Uterus (tissue), 2 donors: ENCODE data around the gene DHX29.

ENCODE experiments used
- POLR2A ChIP-seq, 2 donors: fragments of 450-650 bp; IDR thresholded peaks; one replicate each; pipeline ENCODE4 v1.6.1; 2016; ENCODE audit warnings: antibody characterized with exemption in 2 of 2, mild to moderate bottlenecking in 1 of 2, moderate library complexity in 1 of 2
- TF ChIP-seq, protein P1 (sequence below), 4 experiments: fragments of 200-600 bp in 2 of 4; fragments of 450-650 bp in 2 of 4; sonication (generic) in 2 of 4; IDR thresholded peaks; one replicate each; pipeline ENCODE4 v1.5.1; 2016 to 2019; ENCODE audit warnings: antibody characterized with exemption in 4 of 4, mild to moderate bottlenecking in 2 of 4, moderate library complexity in 1 of 4

DNA sequence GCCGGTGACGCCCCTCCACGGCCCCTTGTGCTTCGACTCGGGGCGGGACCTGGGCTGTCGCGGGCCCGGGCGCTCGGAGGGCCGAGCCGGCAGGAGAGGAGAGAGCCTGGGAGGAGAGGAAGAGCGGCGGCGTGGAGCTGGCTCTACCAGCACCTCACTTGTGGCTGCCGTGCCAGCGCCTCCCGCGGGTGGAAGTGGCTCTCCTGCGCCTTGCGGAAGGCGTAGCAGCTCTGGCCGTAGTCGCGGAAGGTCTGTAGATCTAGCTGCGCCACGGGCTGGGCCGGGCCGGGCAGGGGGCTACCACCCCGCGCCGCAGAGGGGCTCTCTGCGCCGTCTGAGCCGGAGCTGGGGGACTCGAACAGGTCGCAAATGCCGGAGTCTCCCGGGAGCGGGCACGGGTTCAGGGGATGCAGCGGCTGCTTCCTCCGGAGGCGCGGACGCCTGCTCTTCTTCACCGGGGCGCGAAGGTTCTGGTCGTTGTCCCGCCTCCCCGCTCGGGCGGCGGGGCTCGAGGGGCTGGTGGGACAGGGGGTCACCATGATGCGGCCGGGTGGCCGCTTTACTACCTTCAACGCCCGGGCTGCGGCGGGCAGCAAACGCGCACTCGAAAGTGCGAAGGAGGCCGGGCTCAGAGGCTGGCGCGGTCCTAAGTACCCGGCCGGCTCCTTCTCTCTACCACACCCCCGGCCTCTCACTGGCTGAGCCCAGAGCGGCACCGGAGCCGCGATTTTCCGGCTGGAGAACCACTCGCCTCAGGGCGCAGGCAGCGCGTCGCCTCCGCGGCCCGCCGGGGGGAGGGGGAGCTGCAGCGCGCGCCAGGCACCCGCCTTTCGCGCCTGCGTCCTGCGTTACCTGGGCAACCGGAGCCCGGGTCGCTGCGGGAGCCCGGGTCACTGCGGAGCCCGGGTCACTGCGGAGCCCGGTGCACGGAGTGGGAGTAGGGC, 74.2 kb downstream of the DHX29 start, which contains the start of gene CCNO:
- TF ChIP-seq, protein P1, sequence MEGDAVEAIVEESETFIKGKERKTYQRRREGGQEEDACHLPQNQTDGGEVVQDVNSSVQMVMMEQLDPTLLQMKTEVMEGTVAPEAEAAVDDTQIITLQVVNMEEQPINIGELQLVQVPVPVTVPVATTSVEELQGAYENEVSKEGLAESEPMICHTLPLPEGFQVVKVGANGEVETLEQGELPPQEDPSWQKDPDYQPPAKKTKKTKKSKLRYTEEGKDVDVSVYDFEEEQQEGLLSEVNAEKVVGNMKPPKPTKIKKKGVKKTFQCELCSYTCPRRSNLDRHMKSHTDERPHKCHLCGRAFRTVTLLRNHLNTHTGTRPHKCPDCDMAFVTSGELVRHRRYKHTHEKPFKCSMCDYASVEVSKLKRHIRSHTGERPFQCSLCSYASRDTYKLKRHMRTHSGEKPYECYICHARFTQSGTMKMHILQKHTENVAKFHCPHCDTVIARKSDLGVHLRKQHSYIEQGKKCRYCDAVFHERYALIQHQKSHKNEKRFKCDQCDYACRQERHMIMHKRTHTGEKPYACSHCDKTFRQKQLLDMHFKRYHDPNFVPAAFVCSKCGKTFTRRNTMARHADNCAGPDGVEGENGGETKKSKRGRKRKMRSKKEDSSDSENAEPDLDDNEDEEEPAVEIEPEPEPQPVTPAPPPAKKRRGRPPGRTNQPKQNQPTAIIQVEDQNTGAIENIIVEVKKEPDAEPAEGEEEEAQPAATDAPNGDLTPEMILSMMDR (IDR thresholded peaks at IDR 0.05) = no peak
- no peak for TF ChIP-seq POLR2A (IDR thresholded peaks at IDR 0.05)
